Endothelial cell of umbilical vein (primary cell): Measurements from ENCODE around the gene EXOC7. TPM values are rescaled to one million over a fixed set of nuclear protein-coding genes. Genes with fewer than 3 reads are reported as not detected.

Experiments used
- BruUV-seq: library from RNA; stranded (reverse); fragments of 400-500 nt; replicated peaks from 2 replicates; lab custom pipeline; 2021; lab: Mats Ljungman, UMichigan
- CTCF ChIA-PET: fragments of 300-600, 350-600 bp; sonication (Branson Sonifier 250); formaldehyde crosslinking; loops from one replicate; lab custom pipeline; 2021; ENCODE audit warnings: antibody characterized with exemption, inconsistent platforms; lab: Charles Lee
- POLR2A ChIA-PET: fragments of 300-600, 350-600 bp; sonication (Branson Sonifier 250); formaldehyde crosslinking; loops from one replicate; lab custom pipeline; 2021; ENCODE audit warnings: antibody characterized with exemption, inconsistent platforms; lab: Charles Lee
- DNase-seq: peaks from one replicate; pipeline ENCODE4 v3.0.0-alpha.2; 2011; ENCODE audit warnings: low read depth, low spot score
- FAIRE-seq: peaks from 2 replicates; lab custom pipeline; 2011; peaks lifted over from hg19 to GRCh38; lab: Jason Lieb, UNC
- H2AFZ ChIP-seq: 2 replicates; pipeline ENCODE4 v1.6.0; 2012; ENCODE audit warnings: low read depth, low read length, control low read depth, inconsistent platforms
- H3K27ac ChIP-seq: 2 replicates; pipeline ENCODE4 v1.5.1; 2011; ENCODE audit warnings: low read depth, mild to moderate bottlenecking, control low read depth, low read length, moderate library complexity; ENCODE audit not compliant: insufficient read depth
- H3K27me3 ChIP-seq, 2 experiments: 2 replicates each; pipeline versions ENCODE4 v1.6.0 to v1.6.1; 2011; ENCODE audit warnings: low read length in 2 of 2, mixed read lengths in 1 of 2; ENCODE audit not compliant: control insufficient read depth in 2 of 2, insufficient read depth in 2 of 2
- H3K36me3 ChIP-seq, 2 experiments: 2 replicates in 1 of 2; 3 replicates in 1 of 2; pipeline ENCODE4 v1.5.1; 2011; ENCODE audit warnings: low read length in 2 of 2, mild to moderate bottlenecking in 1 of 2, moderate library complexity in 1 of 2; ENCODE audit not compliant: control insufficient read depth in 2 of 2, insufficient read depth in 2 of 2; ENCODE audit errors: extremely low read depth in 1 of 2
- H3K4me1 ChIP-seq: 3 replicates; pipeline ENCODE4 v1.5.1; 2011; ENCODE audit warnings: mild to moderate bottlenecking, low read length; ENCODE audit not compliant: control insufficient read depth, insufficient read depth; ENCODE audit errors: extremely low read depth
- H3K4me2 ChIP-seq: 2 replicates; pipeline ENCODE4 v1.6.1; 2011; ENCODE audit warnings: low read length, control low read depth, mixed read lengths; ENCODE audit not compliant: insufficient read depth
- H3K4me3 ChIP-seq, 3 experiments: fragments of 200-600 bp in 1 of 3; sonication (generic), shearing (Covaris generic) in 1 of 3; replicated peaks in 1 of 3; 2 replicates each; pipeline ENCODE4 v1.5.1; 2011 to 2016; ENCODE audit warnings: control low read depth in 3 of 3, low read length in 3 of 3, mild to moderate bottlenecking in 2 of 3, inconsistent platforms in 1 of 3, low read depth in 1 of 3, moderate library complexity in 1 of 3; ENCODE audit not compliant: insufficient read depth in 1 of 3
- H3K79me2 ChIP-seq: 2 replicates; pipeline ENCODE4 v1.6.0; 2012; ENCODE audit warnings: low read length, inconsistent platforms; ENCODE audit not compliant: control insufficient read depth, insufficient read depth
- H3K9ac ChIP-seq: replicated peaks from 2 replicates; pipeline ENCODE3; 2011; ENCODE audit warnings: low read length, control low read depth; ENCODE audit not compliant: insufficient read depth; ENCODE audit errors: extremely low read depth
- H3K9me1 ChIP-seq: replicated peaks from 3 replicates; pipeline ENCODE4 v1.6.0; 2011; ENCODE audit warnings: mild to moderate bottlenecking, low read length; ENCODE audit not compliant: control insufficient read depth, insufficient read depth; ENCODE audit errors: extremely low read depth
- H3K9me3 ChIP-seq: replicated peaks from 2 replicates; pipeline ENCODE4 v1.5.1; 2012; ENCODE audit warnings: low read length, inconsistent platforms; ENCODE audit not compliant: control insufficient read depth, insufficient read depth
- H4K20me1 ChIP-seq: replicated peaks from 2 replicates; pipeline ENCODE3; 2011; ENCODE audit warnings: mild to moderate bottlenecking, low read length; ENCODE audit not compliant: control insufficient read depth, insufficient read depth; ENCODE audit errors: extremely low read depth
- EZH2 ChIP-seq: IDR thresholded peaks from 2 replicates; pipeline ENCODE4 v1.6.1; 2012; ENCODE audit warnings: borderline replicate concordance, low read depth, mild to moderate bottlenecking, moderate library complexity, low read length, inconsistent platforms; ENCODE audit not compliant: severe bottlenecking
- FOS ChIP-seq: IDR thresholded peaks from 2 replicates; pipeline ENCODE4 v1.6.1; 2011; ENCODE audit warnings: mild to moderate bottlenecking, low read length, moderate library complexity, borderline replicate concordance; ENCODE audit not compliant: insufficient read depth
- GATA2 ChIP-seq: IDR thresholded peaks from 2 replicates; pipeline ENCODE4 v1.7.0; 2011; ENCODE audit warnings: low read depth, mild to moderate bottlenecking, moderate library complexity, mixed read lengths, low read length; ENCODE audit not compliant: insufficient read length, insufficient read depth
- JUN ChIP-seq: IDR thresholded peaks from 2 replicates; pipeline ENCODE4 v1.6.1; 2011; ENCODE audit warnings: borderline replicate concordance, low read depth; ENCODE audit not compliant: insufficient read length, insufficient read depth
- MYC ChIP-seq: IDR thresholded peaks from one replicate; pipeline ENCODE4 v1.6.1; 2011; ENCODE audit warnings: mild to moderate bottlenecking, low read depth, low read length
- POLR2A ChIP-seq: IDR thresholded peaks from 2 replicates; pipeline ENCODE4 v1.6.1; 2012; ENCODE audit warnings: low read depth, mild to moderate bottlenecking, control low read depth, low read length
- POLR2AphosphoS5 ChIP-seq: IDR thresholded peaks from 2 replicates; pipeline ENCODE4 v1.6.1; 2012; ENCODE audit warnings: low read depth, mild to moderate bottlenecking, control low read depth, low read length, moderate library complexity; ENCODE audit not compliant: insufficient read depth
- dilution Hi-C: fragments of 300-500 bp; cut with MboI; formaldehyde crosslinking; loops from one replicate; pipeline ENCODE4 v1.15.0; 2019; ENCODE audit warnings: low sequenced_read_pairs; ENCODE audit not compliant: extremely low pct_ligation_motif_present
- intact Hi-C: fragments of 100-400 bp; cut with micrococcal nuclease; formaldehyde crosslinking; loops from one replicate; pipeline ENCODE4 v1.10.0; 2022
- polyA plus RNA-seq, 4 experiments: library from polyadenylated mRNA; depleted of rRNA in 3 of 4; stranded (reverse) in 3 of 4; unstranded in 1 of 4; fragments of >200 nt; gene quantifications; 2 replicates each; pipeline versions ENCODE4 v1.2.1 to v1.2.3, GENCODE V29; 2011 to 2012; ENCODE audit warnings: missing spikeins in 1 of 4
- total RNA-seq: library from RNA; stranded (reverse); gene quantifications from 2 replicates; pipeline ENCODE4 v1.2.3, GENCODE V29; 2021
- TF ChIP-seq, protein P1 (sequence below): IDR thresholded peaks from 2 replicates; pipeline ENCODE4 v1.6.1; 2011; ENCODE audit not compliant: insufficient read depth, insufficient read length
- TF ChIP-seq, protein P2 (sequence below), 2 donors: IDR thresholded peaks; 1 replicate in 1 of 2; 2 replicates in 1 of 2; pipeline ENCODE4 v1.5.1; 2011; ENCODE audit warnings: low read length in 2 of 2, mild to moderate bottlenecking in 2 of 2, moderate library complexity in 2 of 2, control low read depth in 1 of 2, inconsistent platforms in 1 of 2, low read depth in 1 of 2; ENCODE audit not compliant: insufficient read depth in 1 of 2; ENCODE audit errors: extremely low read depth in 1 of 2

Gene EXOC7
- total and polyA plus RNA-seq, 2 donors (not counting 3 experiments of a cell fraction or from before 2014, with no cell fraction given), result 91.5 to 137 TPM

DNA sequence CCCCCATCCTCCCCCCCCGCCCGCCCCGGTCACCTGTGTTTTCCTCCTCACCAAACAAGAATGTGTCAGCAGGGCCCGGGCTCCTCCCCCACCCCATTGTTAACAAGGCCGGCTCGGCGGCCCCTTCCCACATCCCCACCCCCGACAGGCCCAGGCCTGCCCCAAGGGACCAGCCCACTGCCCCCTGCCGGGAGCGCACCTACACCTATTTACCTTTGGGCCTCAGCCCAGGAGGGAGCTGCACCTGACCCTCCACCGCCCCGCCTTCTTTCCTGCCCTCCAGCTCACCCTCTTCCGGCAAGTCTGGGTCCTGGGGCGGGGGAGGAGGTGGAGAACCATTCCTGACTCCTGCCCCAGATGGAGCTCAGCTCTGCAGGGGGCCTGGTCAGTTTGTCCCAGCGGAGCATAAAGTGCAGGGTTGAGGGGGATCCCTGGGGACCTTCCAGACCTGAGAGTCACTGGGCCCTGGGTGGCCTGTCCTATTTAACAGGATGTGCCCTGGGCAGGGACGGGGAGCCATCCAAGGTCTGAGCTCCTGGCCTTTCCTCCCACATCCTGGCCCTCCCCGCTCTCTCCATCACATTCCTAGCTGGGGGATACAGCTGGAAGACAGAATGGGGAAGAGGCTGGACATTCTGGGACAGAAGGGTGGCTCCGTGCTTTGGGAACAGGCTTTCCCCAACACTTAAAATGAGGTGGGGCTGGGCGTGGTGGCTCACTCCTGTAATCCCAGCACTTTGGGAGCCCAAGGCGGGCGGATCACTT, 29.2 kb upstream of the EXOC7 start:
- intact Hi-C loops, result no loop called here

More for the DNA sequence above, 29.2 kb upstream of the EXOC7 start:
- H2AFZ ChIP-seq, result no peak overlapping the region
- no peaks in the 10 kb centered on the region for H3K9me3 ChIP-seq
- no peak overlapping the region for H3K4me3 ChIP-seq
- BruUV-seq, result no TSS peak
- no peaks in the 10 kb centered on the region for H4K20me1 ChIP-seq
- H3K79me2 ChIP-seq, result no peaks in the 10 kb centered on the region
- H3K9ac ChIP-seq, result no peak overlapping the region
- dilution Hi-C loops, result no loop called here
- POLR2A ChIA-PET, result no interaction called here
- no peaks in the 10 kb centered on the region for H3K4me1 ChIP-seq
- CTCF ChIA-PET, result interaction anchor here (0.8 to 3.8 kb wide), 9 partner anchors 8 to 147 kb away, joined by 3 to 16 read pairs (median 4); partner anchors contain the start of gene FOXJ1
- peaks cover 2 to 4% of the 10 kb centered on the region in 2 experiments for H3K27me3 ChIP-seq
- no peak overlapping the region for H3K4me2 ChIP-seq
- no peak for FAIRE-seq
- no peak overlapping the region for H3K27ac ChIP-seq
- H3K36me3 ChIP-seq, result no peaks in the 10 kb centered on the region
- TF ChIP-seq POLR2AphosphoS5, result no peak
- no peak for TF ChIP-seq MYC
- no peak for TF ChIP-seq POLR2A
- TF ChIP-seq JUN, result no peak
- TF ChIP-seq, protein P1, sequence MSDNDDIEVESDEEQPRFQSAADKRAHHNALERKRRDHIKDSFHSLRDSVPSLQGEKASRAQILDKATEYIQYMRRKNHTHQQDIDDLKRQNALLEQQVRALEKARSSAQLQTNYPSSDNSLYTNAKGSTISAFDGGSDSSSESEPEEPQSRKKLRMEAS, result no peak
- no peak for TF ChIP-seq FOS
- TF ChIP-seq, protein P2, sequence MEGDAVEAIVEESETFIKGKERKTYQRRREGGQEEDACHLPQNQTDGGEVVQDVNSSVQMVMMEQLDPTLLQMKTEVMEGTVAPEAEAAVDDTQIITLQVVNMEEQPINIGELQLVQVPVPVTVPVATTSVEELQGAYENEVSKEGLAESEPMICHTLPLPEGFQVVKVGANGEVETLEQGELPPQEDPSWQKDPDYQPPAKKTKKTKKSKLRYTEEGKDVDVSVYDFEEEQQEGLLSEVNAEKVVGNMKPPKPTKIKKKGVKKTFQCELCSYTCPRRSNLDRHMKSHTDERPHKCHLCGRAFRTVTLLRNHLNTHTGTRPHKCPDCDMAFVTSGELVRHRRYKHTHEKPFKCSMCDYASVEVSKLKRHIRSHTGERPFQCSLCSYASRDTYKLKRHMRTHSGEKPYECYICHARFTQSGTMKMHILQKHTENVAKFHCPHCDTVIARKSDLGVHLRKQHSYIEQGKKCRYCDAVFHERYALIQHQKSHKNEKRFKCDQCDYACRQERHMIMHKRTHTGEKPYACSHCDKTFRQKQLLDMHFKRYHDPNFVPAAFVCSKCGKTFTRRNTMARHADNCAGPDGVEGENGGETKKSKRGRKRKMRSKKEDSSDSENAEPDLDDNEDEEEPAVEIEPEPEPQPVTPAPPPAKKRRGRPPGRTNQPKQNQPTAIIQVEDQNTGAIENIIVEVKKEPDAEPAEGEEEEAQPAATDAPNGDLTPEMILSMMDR (IDR thresholded peaks at IDR 0.05; ENCODE audit: extremely low read depth in 1 of 2, insufficient read depth in 1 of 2, low read depth in 1 of 2, low read length in 2 of 2), result no peak
- no peak for TF ChIP-seq GATA2
- TF ChIP-seq EZH2, result no peak
- H3K9me1 ChIP-seq, result no peaks in the 10 kb centered on the region
- DNase-seq, result no peak
